Mesendoderm (in vitro differentiated cells): Measurements from ENCODE around the gene GNG2.
"Not testable (repeated sequence)": the region's sequence is repeated elsewhere in the genome, so short reads cannot be mapped to it uniquely, and the experiment has no call there.

Source experiments
- DNase-seq: peaks from one replicate; pipeline ENCODE4 v3.0.0; 2013
- H2AK5ac ChIP-seq: 2 replicates; pipeline ENCODE4 v1.6.1; 2013; ENCODE audit warnings: low read length, inconsistent platforms
- H2BK120ac ChIP-seq: 2 replicates; pipeline ENCODE4 v1.6.1; 2013; ENCODE audit warnings: low read depth, mild to moderate bottlenecking, low read length, moderate library complexity, mixed read lengths
- H2BK15ac ChIP-seq: replicated peaks from 2 replicates; pipeline ENCODE4 v1.6.1; 2013; ENCODE audit warnings: low read depth, mild to moderate bottlenecking, moderate library complexity
- H2BK5ac ChIP-seq: 2 replicates; pipeline ENCODE4 v1.6.1; 2013; ENCODE audit warnings: low read length, inconsistent platforms
- H3K18ac ChIP-seq: 2 replicates; pipeline ENCODE4 v1.6.1; 2013; ENCODE audit warnings: mild to moderate bottlenecking, low read length, mixed read lengths
- H3K23ac ChIP-seq: one replicate; pipeline ENCODE4 v1.6.1; 2013; ENCODE audit warnings: low read length
- H3K27ac ChIP-seq: 2 replicates; pipeline ENCODE4 v1.5.1; 2013; ENCODE audit warnings: low read depth, mild to moderate bottlenecking, inconsistent platforms, low read length, moderate library complexity
- H3K27me3 ChIP-seq: 2 replicates; pipeline ENCODE4 v1.6.1; 2013; ENCODE audit warnings: low read length, control low read depth, mild to moderate bottlenecking, inconsistent platforms; ENCODE audit not compliant: insufficient read depth, poor library complexity
- H3K36me3 ChIP-seq: 2 replicates; pipeline ENCODE4 v1.6.1; 2013; ENCODE audit warnings: low read length, inconsistent platforms; ENCODE audit not compliant: control insufficient read depth, insufficient read depth
- H3K4ac ChIP-seq: one replicate; pipeline ENCODE4 v1.6.1; 2013; ENCODE audit warnings: low read depth, mild to moderate bottlenecking, low read length, moderate library complexity
- H3K4me1 ChIP-seq: 2 replicates; pipeline ENCODE4 v1.6.1; 2013; ENCODE audit warnings: low read depth, low read length, inconsistent platforms; ENCODE audit not compliant: control insufficient read depth
- H3K4me2 ChIP-seq: 2 replicates; pipeline ENCODE4 v1.6.1; 2013; ENCODE audit warnings: low read length
- H3K4me3 ChIP-seq: 2 replicates; pipeline ENCODE4 v1.5.1; 2013; ENCODE audit warnings: mild to moderate bottlenecking, low read length
- H3K56ac ChIP-seq: one replicate; pipeline ENCODE4 v1.6.1; 2013; ENCODE audit warnings: low read length
- H3K79me1 ChIP-seq: 2 replicates; pipeline ENCODE4 v1.6.1; 2013; ENCODE audit warnings: low read length, inconsistent platforms
- H3K79me2 ChIP-seq: 2 replicates; pipeline ENCODE4 v1.6.1; 2013; ENCODE audit warnings: mild to moderate bottlenecking, low read length; ENCODE audit not compliant: control insufficient read depth, insufficient read depth
- H3K9ac ChIP-seq: 2 replicates; pipeline ENCODE4 v1.6.1; 2013; ENCODE audit warnings: low read length, inconsistent platforms
- H4K5ac ChIP-seq: one replicate; pipeline ENCODE4 v1.6.1; 2013; ENCODE audit warnings: low read length
- H4K8ac ChIP-seq: one replicate; pipeline ENCODE4 v1.6.1; 2013; ENCODE audit warnings: low read depth, mild to moderate bottlenecking, control low read depth, low read length, moderate library complexity
- WGBS: extraction: QIAGEN DNeasy Blood & Tissue Kit; methylation state at CpG from one replicate; pipeline ENCODE4 v1.1.7; 2013; ENCODE audit warnings: low lambda C conversion rate, missing lambda C conversion rate; ENCODE audit not compliant: insufficient coverage; ENCODE audit errors: extremely low coverage; 5-methylcytosine and 5-hydroxymethylcytosine counted together

Gene GNG2

DNA sequence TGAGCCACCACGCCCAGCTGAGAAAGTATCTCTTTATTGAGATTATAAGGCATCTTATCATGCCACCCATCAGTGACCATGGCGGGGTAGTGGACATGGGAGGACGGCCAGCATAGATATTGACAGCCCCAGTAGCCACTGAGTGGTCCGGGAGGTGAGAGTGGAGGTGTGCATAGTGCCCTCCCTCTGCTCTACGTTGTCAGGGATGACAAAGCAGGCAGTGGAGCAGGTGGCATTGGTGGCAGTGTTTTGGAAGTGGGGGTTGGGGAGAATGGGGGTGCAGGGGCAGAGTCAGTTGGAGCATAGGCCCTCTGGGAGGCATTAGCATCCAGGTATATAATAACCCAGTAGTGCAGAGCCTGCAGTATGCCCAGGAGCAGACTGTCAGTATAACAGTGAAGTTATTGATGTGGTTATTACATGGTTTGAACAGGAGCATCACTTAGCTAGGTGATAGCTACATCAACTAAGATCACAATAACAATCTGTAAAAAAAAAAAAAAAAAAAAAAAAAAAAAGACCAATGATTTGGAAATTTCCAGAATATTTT, 41.1 kb downstream of the GNG2 start:
- no peaks in the 10 kb centered on the region for H3K79me1 ChIP-seq
- DNase-seq, result no peak

DNA sequence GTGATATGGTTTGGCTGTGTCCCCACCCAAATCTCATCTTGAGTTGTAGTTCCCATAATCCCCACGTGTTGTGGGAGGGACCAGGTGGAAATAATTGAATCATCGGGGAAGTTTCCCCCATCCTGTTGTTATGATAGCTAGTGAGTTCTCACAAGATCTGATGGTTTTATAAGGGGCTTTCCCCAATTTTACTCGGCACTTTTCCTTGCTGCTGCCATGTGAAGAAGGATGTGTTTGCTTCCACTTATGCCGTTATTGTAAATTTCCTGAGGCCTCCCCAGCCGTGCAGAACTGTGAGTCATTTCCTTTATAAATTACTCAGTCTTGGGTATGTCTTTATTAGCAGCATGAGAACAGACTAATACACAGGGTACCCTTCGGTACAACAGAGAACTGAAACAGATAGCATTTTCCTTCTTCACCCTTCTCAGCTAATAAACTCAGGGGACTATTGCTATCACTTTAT, 45.3 kb downstream of the GNG2 start:
- not testable (repeated sequence) for H3K4ac ChIP-seq, H2BK15ac ChIP-seq, H3K4me3 ChIP-seq, H4K5ac ChIP-seq, H3K9ac ChIP-seq, H3K18ac ChIP-seq, H4K8ac ChIP-seq, H3K56ac ChIP-seq, H3K79me2 ChIP-seq, H2BK120ac ChIP-seq, H3K36me3 ChIP-seq, H2AK5ac ChIP-seq, H3K23ac ChIP-seq, H3K27me3 ChIP-seq, H3K4me1 ChIP-seq, H3K27ac ChIP-seq, H3K79me1 ChIP-seq, H2BK5ac ChIP-seq, H3K4me2 ChIP-seq, DNase-seq
- WGBS, result no CpG with 5 or more reads among the region's 6 CpGs

More for the DNA sequence above, 41.1 kb downstream of the GNG2 start:
- no peak overlapping the region for H2AK5ac ChIP-seq
- no peak overlapping the region for H3K18ac ChIP-seq
- H3K4me2 ChIP-seq, result no peak overlapping the region
- H3K36me3 ChIP-seq, result no peaks in the 10 kb centered on the region
- no peak overlapping the region for H3K4ac ChIP-seq
- no peak overlapping the region for H4K8ac ChIP-seq
- H3K56ac ChIP-seq, result no peak overlapping the region
- no peaks in the 10 kb centered on the region for H3K27me3 ChIP-seq
- H2BK5ac ChIP-seq, result no peak overlapping the region
- no peak overlapping the region for H4K5ac ChIP-seq
- H2BK15ac ChIP-seq, result no peak overlapping the region
- no CpG with 5 or more reads among the region's 5 CpGs for WGBS
- H3K9ac ChIP-seq, result no peak overlapping the region
- no peak overlapping the region for H3K4me3 ChIP-seq
- H3K79me2 ChIP-seq, result no peaks in the 10 kb centered on the region
- H2BK120ac ChIP-seq, result no peak overlapping the region
- no peak overlapping the region for H3K23ac ChIP-seq
- no peaks in the 10 kb centered on the region for H3K4me1 ChIP-seq
- H3K27ac ChIP-seq, result no peak overlapping the region

DNA sequence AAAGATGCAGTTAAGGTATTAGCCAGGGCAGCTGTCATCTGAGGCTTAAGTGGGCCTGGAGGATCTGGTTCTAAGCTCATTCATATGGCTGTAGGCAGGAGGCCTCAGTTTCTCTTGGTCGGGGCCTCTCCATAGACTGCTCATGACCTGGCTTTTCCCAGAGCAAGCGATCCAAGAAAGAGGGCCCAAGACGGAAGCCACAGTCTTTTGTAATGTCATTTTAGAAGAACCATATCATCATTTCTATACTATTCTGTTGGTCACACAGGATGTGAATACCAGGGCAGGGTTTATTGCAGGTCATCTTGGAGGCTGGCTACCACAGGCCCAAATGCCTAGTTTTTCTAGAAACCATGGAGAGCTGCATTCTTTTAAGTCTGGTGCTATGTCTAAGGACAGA, 47.7 kb downstream of the GNG2 start:
- no peaks in the 10 kb centered on the region for H3K36me3 ChIP-seq
- no CpG with 5 or more reads among the region's 3 CpGs for WGBS

DNA sequence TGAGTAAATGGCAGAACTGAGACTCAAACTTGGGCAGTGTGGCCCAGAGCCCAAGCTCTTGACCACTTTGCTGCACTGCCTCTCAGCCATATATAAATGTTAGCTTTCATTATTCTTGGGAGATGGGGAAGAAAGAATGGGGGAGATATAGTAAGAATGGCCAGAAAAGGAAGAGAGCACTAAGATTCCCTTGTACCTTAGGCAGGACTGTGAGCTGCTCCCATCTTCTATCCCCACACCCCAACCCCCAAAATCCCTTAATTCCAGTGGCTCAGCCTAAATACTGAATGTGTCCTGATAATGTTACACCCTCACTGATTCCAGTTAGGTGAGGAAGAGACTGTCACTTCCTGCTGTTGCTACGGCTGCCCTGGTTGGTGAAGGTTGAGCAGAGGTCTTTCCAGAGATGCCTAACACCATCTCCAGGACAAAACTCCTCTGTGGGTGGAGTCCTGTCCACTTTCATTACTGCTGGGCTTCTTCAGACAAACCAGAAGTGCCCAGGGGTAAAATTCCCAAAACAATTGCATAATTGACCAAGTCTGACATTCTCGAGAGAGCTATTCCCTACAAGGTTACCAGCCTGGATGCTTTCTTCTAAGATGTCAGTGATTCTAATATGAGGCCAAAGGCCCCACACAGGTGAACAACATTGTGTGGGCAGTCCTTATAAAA, 51.8 kb downstream of the GNG2 start:
- no peak overlapping the region for H2BK120ac ChIP-seq
- H4K5ac ChIP-seq, result no peak overlapping the region
- no peak overlapping the region for H3K4ac ChIP-seq

More for the DNA sequence above, 47.7 kb downstream of the GNG2 start:
- Histone ChIP-seq H2BK15ac (no peak overlapping the region), H3K18ac (no peak overlapping the region), H3K79me2 (no peaks in the 10 kb centered on the region), H3K27ac (no peak overlapping the region), H3K23ac (no peak overlapping the region), H4K5ac (no peak overlapping the region), H3K4me2 (no peak overlapping the region), H3K27me3 (no peaks in the 10 kb centered on the region), H3K4me1 (no peaks in the 10 kb centered on the region), H3K79me1 (no peaks in the 10 kb centered on the region), H3K9ac (no peak overlapping the region), H2BK120ac (no peak overlapping the region), H3K56ac (no peak overlapping the region), H2BK5ac (no peak overlapping the region), H3K4ac (no peak overlapping the region), H2AK5ac (no peak overlapping the region), H4K8ac (no peak overlapping the region), H3K4me3 (no peak overlapping the region)
- no peak for DNase-seq

DNA sequence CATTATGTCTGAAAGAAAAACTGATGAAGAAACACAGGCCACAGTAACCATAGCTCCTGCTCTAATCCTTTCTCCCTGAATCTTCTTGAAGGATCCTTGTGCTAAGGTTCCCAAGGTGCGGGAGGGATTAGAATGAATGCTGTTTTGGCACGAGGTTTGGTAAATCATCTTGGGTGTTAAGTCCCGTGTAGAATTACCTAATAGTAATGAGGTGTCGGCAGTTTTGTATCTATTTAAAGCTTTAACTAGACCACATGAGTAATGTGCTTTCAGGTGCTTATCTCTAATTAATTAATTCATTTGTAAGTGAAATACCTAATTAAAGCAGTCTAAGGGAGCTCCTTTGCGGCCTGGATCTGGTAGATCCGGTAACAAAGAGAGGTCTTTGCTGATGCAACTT, 53.9 kb downstream of the GNG2 start:
- no peak overlapping the region for H2BK5ac ChIP-seq
- no peak overlapping the region for H2BK120ac ChIP-seq
- H3K4me3 ChIP-seq, result no peak overlapping the region
- no peak overlapping the region for H4K5ac ChIP-seq
- H3K18ac ChIP-seq, result no peak overlapping the region
- no peaks in the 10 kb centered on the region for H3K79me1 ChIP-seq
- H4K8ac ChIP-seq, result no peak overlapping the region
- H3K4ac ChIP-seq, result no peak overlapping the region
- no peaks in the 10 kb centered on the region for H3K27me3 ChIP-seq
- no peaks in the 10 kb centered on the region for H3K4me1 ChIP-seq
- no peak overlapping the region for H3K4me2 ChIP-seq
- no peak overlapping the region for H3K27ac ChIP-seq
- no peaks in the 10 kb centered on the region for H3K36me3 ChIP-seq
- H3K56ac ChIP-seq, result no peak overlapping the region
- no CpG with 5 or more reads among the region's 6 CpGs for WGBS
- H3K79me2 ChIP-seq, result no peaks in the 10 kb centered on the region
- H2AK5ac ChIP-seq, result no peak overlapping the region
- DNase-seq, result no peak
- no peak overlapping the region for H2BK15ac ChIP-seq
- H3K9ac ChIP-seq, result no peak overlapping the region
- no peak overlapping the region for H3K23ac ChIP-seq

More for the DNA sequence above, 51.8 kb downstream of the GNG2 start:
- H3K4me2 ChIP-seq, result no peak overlapping the region
- H3K79me1 ChIP-seq, result no peaks in the 10 kb centered on the region
- no peaks in the 10 kb centered on the region for H3K4me1 ChIP-seq
- no CpG with 5 or more reads among the region's 2 CpGs for WGBS
- no peak overlapping the region for H3K23ac ChIP-seq
- H3K79me2 ChIP-seq, result no peaks in the 10 kb centered on the region
- no peak overlapping the region for H2BK5ac ChIP-seq
- H3K56ac ChIP-seq, result no peak overlapping the region
- H2BK15ac ChIP-seq, result no peak overlapping the region
- no peaks in the 10 kb centered on the region for H3K36me3 ChIP-seq
- H4K8ac ChIP-seq, result no peak overlapping the region
- H3K27me3 ChIP-seq, result no peaks in the 10 kb centered on the region
- no peak overlapping the region for H3K27ac ChIP-seq
- H3K4me3 ChIP-seq, result no peak overlapping the region
- no peak overlapping the region for H3K18ac ChIP-seq
- DNase-seq, result no peak
- H2AK5ac ChIP-seq, result no peak overlapping the region
- H3K9ac ChIP-seq, result no peak overlapping the region

DNA sequence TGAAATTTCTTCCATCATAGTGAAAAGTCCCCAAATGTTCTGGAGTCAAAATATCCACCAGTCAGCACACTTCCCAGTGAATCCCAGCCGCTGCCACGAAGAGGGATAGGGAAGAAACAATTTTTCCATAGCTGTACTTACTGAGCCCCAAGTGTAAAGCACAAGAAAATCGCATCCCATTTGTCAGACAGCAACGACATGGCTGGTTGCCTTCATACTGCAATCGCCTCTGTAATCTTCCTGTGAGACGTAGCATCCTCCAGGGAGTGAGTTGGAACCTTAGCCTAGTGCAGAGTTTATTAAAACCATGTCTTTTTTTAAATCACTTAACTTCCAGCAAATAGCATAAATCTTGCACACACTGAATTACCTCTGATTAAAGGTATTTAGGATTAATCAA, 56.8 kb downstream of the GNG2 start:
- no peak overlapping the region for H4K8ac ChIP-seq

More for the DNA sequence above, 56.8 kb downstream of the GNG2 start:
- Histone ChIP-seq H3K23ac (no peak overlapping the region), H2AK5ac (no peak overlapping the region), H3K4me3 (no peak overlapping the region), H2BK120ac (no peak overlapping the region), H3K4me2 (no peak overlapping the region), H2BK5ac (no peak overlapping the region), H3K27ac (no peak overlapping the region), H3K4me1 (no peaks in the 10 kb centered on the region), H3K36me3 (no peaks in the 10 kb centered on the region), H3K79me2 (no peaks in the 10 kb centered on the region), H3K18ac (no peak overlapping the region), H3K79me1 (no peaks in the 10 kb centered on the region), H3K27me3 (no peaks in the 10 kb centered on the region), H3K9ac (no peak overlapping the region), H4K5ac (no peak overlapping the region), H3K4ac (no peak overlapping the region), H2BK15ac (no peak overlapping the region), H3K56ac (no peak overlapping the region)
- no CpG with 5 or more reads among the region's 6 CpGs for WGBS
- DNase-seq, result no peak
